T-helper 17 cell (primary cell): ENCODE data around the gene C12orf50. TPM values are rescaled to one million over a fixed set of nuclear protein-coding genes. Genes with fewer than 3 reads are reported as not detected.

Experiments used
- ATAC-seq: fragments of 150-1000 bp; cut with Tn5 transposase; 2 replicates; pipeline ENCODE4 v1.10.0; 2021; ENCODE audit warnings: mild to moderate bottlenecking, moderate library complexity
- DNase-seq, 3 donors: peaks; one replicate each; pipeline versions ENCODE4 v3.0.0 to v3.0.0-alpha.2; 2020 to 2021
- H3K9me3 ChIP-seq: one replicate; pipeline ENCODE4 v1.7.0; 2013; ENCODE audit warnings: low read length, mild to moderate bottlenecking; ENCODE audit not compliant: control insufficient read depth, poor library complexity, severe bottlenecking
- H3K27ac Mint-ChIP-seq: one replicate; pipeline ENCODE4 v1.8.0; 2022; ENCODE audit warnings: mild to moderate bottlenecking, moderate library complexity, mixed read lengths
- H3K27me3 Mint-ChIP-seq: one replicate; pipeline ENCODE4 v1.8.0; 2022; ENCODE audit warnings: mixed read lengths
- H3K36me3 Mint-ChIP-seq: one replicate; pipeline ENCODE4 v1.8.0; 2022; ENCODE audit warnings: low read depth, mixed read lengths
- H3K4me1 Mint-ChIP-seq: one replicate; pipeline ENCODE4 v1.8.0; 2022; ENCODE audit warnings: mild to moderate bottlenecking, mixed read lengths
- H3K4me3 Mint-ChIP-seq: one replicate; pipeline ENCODE4 v1.8.0; 2022; ENCODE audit warnings: mild to moderate bottlenecking, moderate library complexity, mixed read lengths
- total RNA-seq, 4 donors: library from RNA in 2 of 4; stranded (reverse) in 2 of 4; gene quantifications; one replicate each; pipeline ENCODE4 v1.2.3 and lab custom pipeline; 2022 to 2026

Gene C12orf50, protein sequence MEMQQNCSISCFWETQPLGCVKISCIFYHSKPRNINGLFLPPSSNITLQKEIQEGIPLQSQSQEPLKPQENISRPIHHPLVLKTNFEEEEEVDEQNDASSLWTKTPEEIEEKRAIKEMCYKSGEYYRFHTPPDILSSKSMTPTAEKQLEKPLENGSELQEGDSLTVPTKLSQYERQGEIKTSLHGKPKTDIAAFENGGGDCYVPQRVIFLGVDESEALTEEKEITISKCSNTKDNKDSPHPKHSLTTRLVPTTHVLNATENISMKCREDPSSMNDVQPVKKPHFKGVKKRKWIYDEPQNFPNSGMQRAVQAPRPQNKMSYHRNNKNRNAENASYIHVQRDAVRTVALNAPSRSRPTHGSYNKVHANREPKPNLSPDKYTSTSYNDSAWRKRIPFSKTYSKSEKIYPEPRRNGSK
- total RNA-seq: under 1 TPM in 1 of 2 donors, not detected in 1; 0.08 TPM
- total RNA-seq (lab: John Stamatoyannopoulos, UW): 0 reads per million in 2 donors

DNA sequence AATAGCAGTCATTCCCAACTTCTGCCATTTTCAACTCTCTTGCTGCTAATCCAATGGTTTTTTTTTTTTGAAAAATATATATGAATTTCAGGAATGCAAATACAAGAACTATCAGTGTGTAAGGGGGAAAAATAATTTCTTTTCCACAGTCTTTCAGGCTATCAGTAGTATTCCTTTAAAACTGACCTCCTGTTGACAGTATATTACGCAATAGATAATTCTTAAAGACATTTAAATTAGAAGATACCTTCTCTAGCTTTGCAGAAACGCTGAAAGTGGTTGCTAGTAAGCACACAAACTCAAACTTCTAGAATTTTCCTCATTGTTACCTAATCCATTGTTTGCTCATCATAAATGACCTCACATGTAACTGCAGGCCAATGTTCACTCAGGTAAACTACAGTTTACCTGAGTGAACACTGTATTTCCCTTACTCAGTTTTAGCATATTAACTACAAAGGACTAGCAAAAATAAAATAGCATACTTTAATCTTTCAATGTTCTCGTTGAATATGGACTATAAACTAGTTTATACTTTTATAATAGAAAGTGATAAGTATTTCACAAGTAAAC, at the start of gene C12orf50:
Gene C12orf50 (minus strand): TSS at position 309 of the 573 bp plus-strand sequence. CDS start 2,439 bp downstream, outside the sequence.
- no peaks in the 10 kb centered on the region for H3K27me3 Mint-ChIP-seq
- no peaks in the 10 kb centered on the region for H3K9me3 ChIP-seq
- H3K36me3 Mint-ChIP-seq: peaks cover 5% of the 10 kb centered on the region
- H3K4me3 Mint-ChIP-seq: no peak within 1 kb of the TSS
- DNase-seq (no peak), ATAC-seq (no peak)
- H3K4me1 Mint-ChIP-seq: no peaks in the 10 kb centered on the region
- H3K27ac Mint-ChIP-seq: no peak within 1 kb of the TSS

DNA sequence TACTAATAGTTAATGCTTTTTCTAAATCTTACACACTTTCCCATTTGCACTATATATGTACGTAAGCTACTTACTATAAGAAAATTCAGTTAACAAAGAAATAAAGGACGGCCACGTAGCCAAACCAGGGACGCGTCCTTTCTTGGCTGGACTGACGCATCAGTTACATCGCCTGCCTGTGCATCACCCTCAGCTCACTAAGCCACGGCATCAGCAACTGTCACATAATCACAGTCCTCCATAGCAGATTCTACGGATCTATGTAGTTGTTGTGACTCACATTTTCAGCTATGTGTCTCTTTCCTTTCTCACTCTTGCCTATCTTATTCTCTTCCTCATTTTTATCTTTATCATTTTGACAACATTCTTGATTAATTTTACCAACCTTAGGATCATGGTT, 38.1 kb upstream of the C12orf50 start:
- Mint-ChIP-seq H3K27ac (no peak overlapping the region), H3K4me3 (no peak overlapping the region), H3K36me3 (peaks cover 10% of the 10 kb centered on the region), H3K27me3 (no peaks in the 10 kb centered on the region), H3K4me1 (peaks cover 9% of the 10 kb centered on the region)
- DNase-seq: no peak
- ATAC-seq: no peak
- no peaks in the 10 kb centered on the region for H3K9me3 ChIP-seq

GRCh38 chr12:88063375-88063774, 34.2 kb upstream of the C12orf50 start:
- H3K27ac Mint-ChIP-seq: no peak overlapping the region
- DNase-seq (no peak), ATAC-seq (no peak)
- H3K36me3 Mint-ChIP-seq: no peaks in the 10 kb centered on the region
- H3K9me3 ChIP-seq: no peaks in the 10 kb centered on the region
- H3K27me3 Mint-ChIP-seq: no peaks in the 10 kb centered on the region
- no peak overlapping the region for H3K4me3 Mint-ChIP-seq
- peaks cover 6% of the 10 kb centered on the region for H3K4me1 Mint-ChIP-seq

GRCh38 chr12:88062474-88062873, 33.3 kb upstream of the C12orf50 start:
- Mint-ChIP-seq H3K36me3 (peaks cover 3% of the 10 kb centered on the region), H3K4me1 (peaks cover 6% of the 10 kb centered on the region), H3K4me3 (no peak overlapping the region), H3K27ac (no peak overlapping the region), H3K27me3 (no peaks in the 10 kb centered on the region)
- no peak for ATAC-seq
- no peak for DNase-seq
- H3K9me3 ChIP-seq: no peaks in the 10 kb centered on the region

- H3K36me3 Mint-ChIP-seq: peaks cover 8% of the 10 kb centered on the region
Observed at GRCh38 chr12:88058719-88059077, 29.5 kb upstream of the C12orf50 start.

DNA sequence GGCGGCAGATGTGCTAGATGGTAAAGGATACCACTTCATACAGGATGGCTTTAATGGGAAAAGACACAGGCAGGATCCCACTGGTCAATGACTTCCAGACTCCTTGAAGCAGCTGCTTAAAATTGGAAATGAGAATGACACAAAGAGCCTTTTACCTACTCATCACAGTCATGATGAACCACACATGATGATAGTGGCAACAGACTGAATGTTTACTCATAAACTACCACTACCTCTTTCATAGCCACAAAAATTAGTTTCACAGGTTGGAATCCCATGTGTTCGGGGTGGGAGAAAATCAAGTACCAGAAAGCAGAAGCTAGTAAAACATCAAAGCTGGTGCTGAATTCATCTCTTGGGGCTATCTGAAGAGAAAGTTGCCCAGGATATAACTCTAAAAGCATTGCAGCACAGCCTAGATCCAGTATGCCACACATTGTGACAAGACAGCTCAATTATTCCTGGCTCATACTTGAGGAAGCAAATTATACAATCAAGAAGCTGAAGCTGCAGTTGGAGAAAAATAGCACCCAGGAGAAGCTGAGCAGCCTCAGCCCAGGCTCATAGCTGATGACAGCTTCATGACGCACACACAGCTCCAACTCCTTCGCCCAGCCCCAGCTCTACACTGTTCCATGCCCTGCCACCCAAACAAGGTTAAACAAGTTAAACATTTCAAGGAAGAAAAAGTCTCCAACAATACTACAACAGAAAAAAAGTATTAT, 29.0 kb upstream of the C12orf50 start:
- ATAC-seq (no peak), DNase-seq (no peak)
- Mint-ChIP-seq H3K36me3 (peaks cover 8% of the 10 kb centered on the region), H3K27me3 (no peaks in the 10 kb centered on the region), H3K4me3 (no peak overlapping the region), H3K27ac (no peak overlapping the region), H3K4me1 (peaks cover 4% of the 10 kb centered on the region)
- no peaks in the 10 kb centered on the region for H3K9me3 ChIP-seq

More at GRCh38 chr12:88058719-88059077, 29.5 kb upstream of the C12orf50 start:
- H3K27me3 Mint-ChIP-seq: no peaks in the 10 kb centered on the region
- no peak overlapping the region for H3K4me3 Mint-ChIP-seq
- no peaks in the 10 kb centered on the region for H3K9me3 ChIP-seq
- peaks cover 8% of the 10 kb centered on the region for H3K4me1 Mint-ChIP-seq
- no peak overlapping the region for H3K27ac Mint-ChIP-seq
- ATAC-seq: no peak
- DNase-seq: no peak

DNA sequence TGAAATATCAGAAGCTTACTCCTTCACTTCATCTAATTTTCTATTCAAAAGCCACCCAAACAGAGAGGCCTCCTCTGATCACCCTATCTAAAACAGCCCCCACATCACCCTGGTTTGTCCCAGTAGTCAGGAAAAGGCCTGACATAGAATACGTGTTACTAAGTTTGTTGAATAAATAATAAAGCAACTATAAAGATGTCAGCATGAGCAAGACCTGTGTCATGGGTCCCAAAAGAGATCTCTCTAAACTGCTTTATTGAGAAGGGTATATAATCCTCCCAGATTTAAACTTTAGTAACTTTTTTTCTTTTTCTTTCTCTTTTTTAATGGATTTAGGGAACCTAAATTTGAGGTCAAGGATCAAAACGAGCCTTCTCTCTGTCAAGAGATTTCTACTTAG, 27.4 kb upstream of the C12orf50 start:
- Mint-ChIP-seq H3K27me3 (no peaks in the 10 kb centered on the region), H3K4me1 (peaks cover 4% of the 10 kb centered on the region), H3K36me3 (peaks cover 8% of the 10 kb centered on the region), H3K27ac (no peak overlapping the region), H3K4me3 (no peak overlapping the region)
- ATAC-seq (no peak), DNase-seq (no peak)
- H3K9me3 ChIP-seq: no peaks in the 10 kb centered on the region

DNA sequence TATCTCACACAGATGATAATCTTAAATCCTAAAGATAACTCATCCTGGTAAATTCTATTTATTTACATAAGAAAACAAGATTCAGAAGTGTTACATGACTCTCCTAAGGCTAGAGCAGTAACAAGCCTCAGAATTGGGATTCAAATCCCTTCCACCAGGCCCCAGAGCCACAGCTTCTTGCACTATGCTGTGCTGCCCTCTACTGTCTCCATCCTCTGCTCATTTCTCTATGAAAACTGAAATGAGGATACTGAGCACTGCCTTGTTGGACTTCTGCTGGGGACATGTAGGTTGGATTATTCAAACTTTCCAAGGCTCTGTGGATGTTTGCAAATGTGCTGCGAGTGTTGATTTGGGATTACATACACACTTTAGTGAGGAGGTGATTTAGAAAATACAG, 23.5 kb upstream of the C12orf50 start:
- Mint-ChIP-seq H3K4me3 (no peak overlapping the region), H3K27ac (no peak overlapping the region), H3K27me3 (no peaks in the 10 kb centered on the region), H3K36me3 (peaks cover 7% of the 10 kb centered on the region), H3K4me1 (peaks cover 6% of the 10 kb centered on the region)
- H3K9me3 ChIP-seq: no peaks in the 10 kb centered on the region
- ATAC-seq: no peak
- no peak for DNase-seq

DNA sequence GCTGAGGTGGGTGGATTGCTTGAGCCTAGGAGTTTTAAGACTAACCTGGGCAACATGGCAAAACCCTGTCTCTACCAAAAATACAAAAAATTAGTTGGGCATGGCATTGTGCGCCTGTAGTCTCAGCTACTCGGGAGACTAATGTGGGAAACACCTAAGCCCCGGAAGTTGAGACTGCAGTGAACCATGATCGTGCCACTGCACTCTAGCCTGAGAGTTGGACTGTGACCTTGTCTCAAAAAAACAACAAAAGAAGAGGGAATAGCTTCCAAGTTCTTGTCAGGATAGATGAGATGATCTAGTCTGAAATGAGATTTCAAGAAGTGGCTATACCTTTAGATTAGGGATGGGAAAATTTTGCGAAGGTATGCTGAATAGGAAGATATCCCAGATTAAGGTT, 14.8 kb upstream of the C12orf50 start:
- H3K27me3 Mint-ChIP-seq: no peaks in the 10 kb centered on the region
- no peak overlapping the region for H3K27ac Mint-ChIP-seq
- DNase-seq (no peak), ATAC-seq (no peak)
- H3K4me1 Mint-ChIP-seq: peaks cover 14% of the 10 kb centered on the region
- no peak overlapping the region for H3K4me3 Mint-ChIP-seq
- no peaks in the 10 kb centered on the region for H3K9me3 ChIP-seq
- H3K36me3 Mint-ChIP-seq: peaks cover 14% of the 10 kb centered on the region

DNA sequence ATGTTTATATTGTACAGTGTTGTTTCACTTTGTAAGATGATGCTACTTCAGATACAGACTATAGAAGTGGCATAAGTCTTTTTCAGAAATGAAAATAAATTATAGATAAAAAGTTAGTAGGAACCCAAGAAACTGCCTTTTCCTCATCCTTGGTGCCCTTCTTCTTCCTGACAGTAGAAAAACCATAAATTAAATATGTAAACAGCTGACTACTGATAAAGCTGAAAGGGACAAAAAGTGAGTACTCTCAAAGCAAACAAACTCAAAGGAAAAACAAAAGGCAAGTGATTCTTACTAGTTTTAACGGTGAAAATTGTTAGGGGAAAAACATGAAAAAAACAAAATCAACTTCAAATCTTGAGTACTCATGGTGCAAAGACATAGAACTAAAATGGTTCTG, 8.6 kb upstream of the C12orf50 start:
- no peak for ATAC-seq
- H3K27ac Mint-ChIP-seq: peak overlapping the region; percentile 8
- H3K4me3 Mint-ChIP-seq: no peak overlapping the region
- H3K4me1 Mint-ChIP-seq: peaks cover 30% of the 10 kb centered on the region
- H3K9me3 ChIP-seq: no peaks in the 10 kb centered on the region
- H3K36me3 Mint-ChIP-seq: no peaks in the 10 kb centered on the region
- DNase-seq: no peak
- H3K27me3 Mint-ChIP-seq: no peaks in the 10 kb centered on the region

DNA sequence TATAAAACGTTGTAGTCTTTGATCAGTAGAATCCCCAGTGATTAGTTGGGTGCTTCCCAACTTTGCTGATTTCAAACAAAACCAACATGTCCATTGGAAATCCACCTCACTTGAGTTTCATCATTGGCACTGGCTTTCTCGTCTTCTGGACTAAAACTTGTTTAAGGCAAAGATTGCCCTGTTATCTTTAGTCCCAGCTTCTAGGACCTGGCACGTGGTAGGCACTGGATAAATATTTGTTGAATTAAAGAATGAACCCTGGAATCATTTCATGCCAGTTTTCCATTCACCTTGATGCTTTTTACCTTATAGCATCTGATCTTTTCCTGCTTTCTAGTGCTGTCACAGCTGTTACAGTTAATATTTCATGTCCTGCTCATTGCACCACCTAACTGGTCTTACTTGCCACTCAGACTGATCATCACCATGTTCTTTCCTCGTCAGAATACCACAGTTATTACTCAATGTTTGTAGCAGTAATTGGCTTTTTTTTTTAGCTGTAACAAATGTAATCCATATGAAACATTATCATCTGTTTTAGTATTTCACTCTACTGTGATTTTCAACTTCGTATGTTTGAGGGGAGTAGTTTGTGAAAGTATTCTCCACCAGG, 7.3 kb upstream of the C12orf50 start:
- H3K27me3 Mint-ChIP-seq: no peaks in the 10 kb centered on the region
- ATAC-seq (no peak), DNase-seq (no peak)
- H3K27ac Mint-ChIP-seq: peak overlapping the region; percentile 90
- H3K36me3 Mint-ChIP-seq: no peaks in the 10 kb centered on the region
- no peaks in the 10 kb centered on the region for H3K9me3 ChIP-seq
- H3K4me3 Mint-ChIP-seq: peak overlapping the region; percentile 97
- H3K4me1 Mint-ChIP-seq: peaks cover 28% of the 10 kb centered on the region

DNA sequence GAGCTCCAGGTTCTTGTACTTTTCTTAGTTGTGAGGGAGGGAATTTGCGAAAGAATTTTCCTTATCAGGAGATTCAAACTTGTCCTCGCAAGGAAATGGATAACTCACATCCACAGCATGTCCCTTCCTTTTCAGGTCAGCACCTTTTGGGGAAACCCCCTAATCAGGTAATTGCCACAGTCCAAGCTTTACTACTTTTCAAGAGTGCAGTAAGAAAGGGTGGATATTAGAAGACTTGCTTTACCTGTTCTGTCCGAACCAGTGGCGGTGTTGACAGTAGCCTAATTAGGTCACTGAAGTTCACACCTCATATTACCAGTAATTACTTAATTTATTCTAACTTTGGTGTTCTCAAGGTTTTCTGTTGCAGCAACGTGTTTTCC, 6.7 kb upstream of the C12orf50 start:
- ATAC-seq: peak; percentile 12
- H3K27me3 Mint-ChIP-seq: no peaks in the 10 kb centered on the region
- H3K27ac Mint-ChIP-seq: peak overlapping the region; percentile 90
- peaks cover 28% of the 10 kb centered on the region for H3K4me1 Mint-ChIP-seq
- H3K9me3 ChIP-seq: no peaks in the 10 kb centered on the region
- H3K4me3 Mint-ChIP-seq: peak overlapping the region; percentile 97
- H3K36me3 Mint-ChIP-seq: no peaks in the 10 kb centered on the region
- DNase-seq: no peak

DNA sequence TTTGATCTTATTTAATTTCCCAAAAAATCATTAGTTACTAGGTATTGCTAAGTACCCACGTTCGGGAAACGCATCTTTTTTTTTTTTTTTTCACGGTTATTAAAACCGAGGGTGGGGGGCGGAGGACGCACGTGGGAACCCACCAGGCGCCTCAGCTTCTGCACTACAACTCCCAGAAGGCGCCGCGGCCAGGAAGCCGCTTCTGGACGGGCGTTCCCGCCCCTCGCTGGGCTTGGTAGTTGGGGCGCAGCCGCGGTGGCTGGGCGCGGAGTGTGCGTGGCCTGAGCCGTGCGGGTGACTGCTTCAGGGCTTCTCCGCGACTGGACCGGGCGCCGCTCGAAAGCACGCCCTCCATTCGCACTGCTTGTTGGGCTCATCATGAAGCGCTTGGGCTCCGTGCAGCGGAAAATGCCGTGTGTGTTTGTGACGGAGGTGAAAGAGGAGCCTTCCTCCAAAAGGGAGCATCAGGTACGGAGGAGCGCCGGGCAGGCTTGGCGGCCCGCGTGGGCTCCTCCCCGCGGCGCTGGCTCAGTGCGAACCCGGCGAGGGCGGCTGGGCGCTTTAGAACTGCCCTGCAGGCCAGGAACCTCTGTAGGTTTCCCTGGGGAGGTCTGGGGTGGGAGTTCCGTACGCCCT, 6.2 kb upstream of the C12orf50 start:
- ATAC-seq: peak; percentile 98
- Mint-ChIP-seq H3K27me3 (no peaks in the 10 kb centered on the region), H3K36me3 (peaks cover under 1% of the 10 kb centered on the region), H3K4me3 (peak overlapping the region; percentile 97), H3K4me1 (peaks cover 28% of the 10 kb centered on the region), H3K27ac (peak overlapping the region; percentile 90)
- H3K9me3 ChIP-seq: no peaks in the 10 kb centered on the region
- peak; percentile 76 to 78 (median 77) for DNase-seq
